Measurements from ENCODE around the gene TBC1D3B. TPM values are rescaled to one million over a fixed set of nuclear protein-coding genes. Genes with fewer than 3 reads are reported as not detected.

TBC1D3B gene
- total and polyA plus RNA-seq, 3 donors from 2014 or later = 10.8 to 23.0 (median 21.0) TPM

GRCh38 chr17:36120221-36120620 is 56.2 kb downstream of the TBC1D3B start:
- no peak overlapping the region for H3K27ac ChIP-seq
- DNase-seq = no peak
- H3K9me3 ChIP-seq = no peaks in the 10 kb centered on the region
- intact Hi-C loops (cut with DNase I; ENCODE audit: low total_unique reads) = no loop called here
- no peak for TF ChIP-seq POLR2A (IDR thresholded peaks at IDR 0.05)
- TF ChIP-seq, protein P1, sequence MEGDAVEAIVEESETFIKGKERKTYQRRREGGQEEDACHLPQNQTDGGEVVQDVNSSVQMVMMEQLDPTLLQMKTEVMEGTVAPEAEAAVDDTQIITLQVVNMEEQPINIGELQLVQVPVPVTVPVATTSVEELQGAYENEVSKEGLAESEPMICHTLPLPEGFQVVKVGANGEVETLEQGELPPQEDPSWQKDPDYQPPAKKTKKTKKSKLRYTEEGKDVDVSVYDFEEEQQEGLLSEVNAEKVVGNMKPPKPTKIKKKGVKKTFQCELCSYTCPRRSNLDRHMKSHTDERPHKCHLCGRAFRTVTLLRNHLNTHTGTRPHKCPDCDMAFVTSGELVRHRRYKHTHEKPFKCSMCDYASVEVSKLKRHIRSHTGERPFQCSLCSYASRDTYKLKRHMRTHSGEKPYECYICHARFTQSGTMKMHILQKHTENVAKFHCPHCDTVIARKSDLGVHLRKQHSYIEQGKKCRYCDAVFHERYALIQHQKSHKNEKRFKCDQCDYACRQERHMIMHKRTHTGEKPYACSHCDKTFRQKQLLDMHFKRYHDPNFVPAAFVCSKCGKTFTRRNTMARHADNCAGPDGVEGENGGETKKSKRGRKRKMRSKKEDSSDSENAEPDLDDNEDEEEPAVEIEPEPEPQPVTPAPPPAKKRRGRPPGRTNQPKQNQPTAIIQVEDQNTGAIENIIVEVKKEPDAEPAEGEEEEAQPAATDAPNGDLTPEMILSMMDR (IDR thresholded peaks at IDR 0.05) = no peak
- H3K4me3 ChIP-seq = no peak overlapping the region
- no peaks in the 10 kb centered on the region for H3K4me1 ChIP-seq
- no peaks in the 10 kb centered on the region for H3K27me3 ChIP-seq
- no peaks in the 10 kb centered on the region for H3K36me3 ChIP-seq (ENCODE audit: low read depth, missing control alignments)
- 73 to 76% methylated on average over 3 of the region's 3 CpGs for WGBS, 2 donors

DNA sequence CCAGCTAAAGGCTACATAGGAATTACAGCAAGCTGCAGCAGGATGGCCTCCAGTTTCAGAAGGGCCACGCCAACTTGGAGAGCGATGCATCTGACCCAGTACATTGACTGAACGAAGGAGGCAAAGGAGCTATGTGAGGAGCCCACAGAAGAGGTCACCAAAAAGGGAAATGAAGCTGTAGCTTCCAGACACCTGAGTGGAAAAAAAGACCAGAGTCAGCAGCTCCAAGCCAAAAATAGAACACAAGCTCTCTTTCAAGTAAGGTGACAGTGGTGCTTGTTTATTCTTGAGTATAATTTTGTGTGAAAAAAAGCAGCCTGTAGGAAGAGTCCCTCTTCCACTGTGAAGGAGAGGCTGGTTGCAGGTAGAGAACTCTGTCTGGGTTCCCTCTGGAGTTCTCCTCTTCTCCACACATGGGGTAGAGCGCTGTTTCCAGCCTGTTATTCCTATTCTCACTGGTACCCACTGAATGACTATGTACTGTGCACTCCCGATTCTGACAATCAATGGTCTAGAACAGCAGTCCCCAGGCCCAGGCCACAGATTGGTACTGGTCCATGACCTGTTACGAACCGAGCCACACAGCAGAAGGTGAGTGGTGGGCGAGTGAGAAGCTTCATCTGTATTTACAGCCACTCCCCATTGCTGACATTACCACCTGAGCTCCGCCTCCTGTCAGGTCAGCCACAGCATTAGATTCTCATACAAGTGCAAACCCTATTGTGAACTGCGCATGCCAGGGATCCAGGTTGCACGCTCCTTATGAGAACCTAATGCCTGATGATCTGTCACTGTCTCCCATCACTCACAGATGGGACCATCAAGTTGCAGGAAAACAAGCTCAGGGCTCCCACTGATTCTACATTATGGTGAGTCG is 57.7 kb downstream of the TBC1D3B start:
- H3K4me1 ChIP-seq = no peaks in the 10 kb centered on the region
- TF ChIP-seq, protein P1 (IDR thresholded peaks at IDR 0.05) = no peak
- no peak for TF ChIP-seq POLR2A (IDR thresholded peaks at IDR 0.05)
- H3K27ac ChIP-seq = no peak overlapping the region
- no peaks in the 10 kb centered on the region for H3K27me3 ChIP-seq
- no peak overlapping the region for H3K4me3 ChIP-seq
- DNase-seq = no peak
- H3K9me3 ChIP-seq = no peaks in the 10 kb centered on the region
- WGBS, 2 donors = 91 to 92% methylated on average over 12 of the region's 12 CpGs
- intact Hi-C loops (cut with DNase I; ENCODE audit: low total_unique reads) = loop anchor here (10.0 kb wide), 1 partner anchor 66 kb away; no protein-coding TSS in a partner anchor
- no peaks in the 10 kb centered on the region for H3K36me3 ChIP-seq (ENCODE audit: low read depth, missing control alignments)

DNA sequence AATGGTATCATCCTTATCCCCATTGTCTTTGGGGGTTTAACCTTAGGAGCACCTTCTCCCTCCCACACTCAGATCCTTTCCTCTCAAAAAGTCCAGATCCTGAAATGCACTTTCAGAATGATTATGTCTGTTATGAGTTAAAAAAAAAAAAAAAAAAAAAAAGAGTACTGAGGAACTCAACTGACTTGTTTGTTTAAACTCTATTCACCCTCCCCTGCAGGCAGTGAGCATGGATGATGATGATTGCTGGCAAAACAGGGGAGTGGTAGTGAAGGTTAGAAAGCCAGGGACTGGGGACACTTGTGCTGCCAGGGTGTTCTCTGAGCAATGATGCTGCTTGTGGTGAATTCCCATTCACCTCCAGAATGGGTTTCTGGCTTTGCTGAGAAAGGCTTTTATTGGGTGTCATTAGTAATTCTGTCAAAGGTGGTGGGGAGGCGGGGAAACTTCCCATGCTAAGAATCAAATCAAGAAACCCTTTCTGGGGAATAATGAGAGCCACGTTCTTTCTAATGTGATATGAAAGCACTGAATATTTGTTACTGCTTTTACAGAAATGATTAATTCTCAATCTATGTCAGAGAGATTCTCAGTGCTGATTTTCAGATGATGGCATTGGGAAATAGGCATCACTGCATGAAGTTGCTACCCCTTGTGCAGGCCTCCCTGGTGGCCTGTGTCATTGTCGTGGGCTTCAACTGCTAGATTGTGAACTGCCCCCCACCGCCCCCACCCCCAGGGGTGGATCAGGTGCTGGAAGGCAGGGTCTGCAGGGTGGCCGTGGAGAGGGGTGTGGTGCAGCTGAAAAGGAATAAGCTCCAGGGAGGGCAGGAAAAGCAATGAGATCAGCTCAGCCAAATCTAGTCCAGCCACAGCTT is 58.7 kb downstream of the TBC1D3B start:
- Histone ChIP-seq H3K4me1 (no peaks in the 10 kb centered on the region), H3K36me3 (ENCODE audit: low read depth, missing control alignments) (no peaks in the 10 kb centered on the region), H3K4me3 (no peak overlapping the region), H3K27ac (no peak overlapping the region), H3K27me3 (no peaks in the 10 kb centered on the region), H3K9me3 (no peaks in the 10 kb centered on the region)
- intact Hi-C loops (cut with DNase I; ENCODE audit: low total_unique reads) = loop anchor here (10.0 kb wide), 1 partner anchor 67 kb away; no protein-coding TSS in a partner anchor
- 32 to 38% methylated on average over 5 of the region's 5 CpGs for WGBS, 2 donors
- no peak for DNase-seq
- TF ChIP-seq POLR2A (IDR thresholded peaks at IDR 0.05) = no peak
- TF ChIP-seq, protein P1 (IDR thresholded peaks at IDR 0.05) = no peak

Other genes starting within 250 kb of the TBC1D3B start
- 10 to 100 TPM in 1 of 2 donors, 1 to 10 TPM in 1; 9.6 to 18.6 TPM for gene RDM1, start 245.9 kb downstream of the TBC1D3B start, total RNA-seq
- gene RDM1, start 245.9 kb downstream of the TBC1D3B start, polyA plus RNA-seq (ENCODE audit: insufficient read depth, low read depth, low replicate concordance) = 19.3 TPM
- gene LYZL6, start 232.9 kb downstream of the TBC1D3B start, total RNA-seq = 10 to 100 TPM; 22.9 to 38.7 TPM
- 82.6 TPM for gene LYZL6, start 232.9 kb downstream of the TBC1D3B start, polyA plus RNA-seq (ENCODE audit: insufficient read depth, low read depth, low replicate concordance)
- under 1 TPM in 1 of 2 donors, not detected in 1; 0.24 TPM for gene CCL16, start 195.1 kb downstream of the TBC1D3B start, total RNA-seq
- gene CCL16, start 195.1 kb downstream of the TBC1D3B start, polyA plus RNA-seq (ENCODE audit: insufficient read depth, low read depth, low replicate concordance) = not detected
- gene CCL14, start 189.9 kb downstream of the TBC1D3B start, total RNA-seq = 10 to 100 TPM; 11.4 to 12.3 TPM
- gene CCL14, start 189.9 kb downstream of the TBC1D3B start, polyA plus RNA-seq (ENCODE audit: insufficient read depth, low read depth, low replicate concordance) = 57.5 TPM
- under 1 TPM in 1 of 2 donors, not detected in 1; 0.87 TPM for gene CCL15, start 175.1 kb downstream of the TBC1D3B start, total RNA-seq
- gene CCL15, start 175.1 kb downstream of the TBC1D3B start, polyA plus RNA-seq (ENCODE audit: insufficient read depth, low read depth, low replicate concordance) = not detected
- 1 to 10 TPM in 1 of 2 donors, not detected in 1; 1.2 TPM for gene CCL23, start 158.7 kb downstream of the TBC1D3B start, total RNA-seq
- 1.3 TPM for gene CCL23, start 158.7 kb downstream of the TBC1D3B start, polyA plus RNA-seq (ENCODE audit: insufficient read depth, low read depth, low replicate concordance)
- gene CCL18, start 112.4 kb downstream of the TBC1D3B start, total RNA-seq = 1 to 10 TPM in 1 of 2 donors, under 1 TPM in 1; 0.99 to 3.0 TPM
- 6.8 TPM for gene CCL18, start 112.4 kb downstream of the TBC1D3B start, polyA plus RNA-seq (ENCODE audit: insufficient read depth, low read depth, low replicate concordance)
- gene CCL3, start 86.5 kb downstream of the TBC1D3B start, total RNA-seq = under 1 TPM in 1 of 2 donors, not detected in 1; 0.56 TPM
- gene CCL3, start 86.5 kb downstream of the TBC1D3B start, polyA plus RNA-seq (ENCODE audit: insufficient read depth, low read depth, low replicate concordance) = 6.2 TPM
- gene CCL4, start 72.8 kb downstream of the TBC1D3B start, total RNA-seq = 1 to 10 TPM in 1 of 2 donors, under 1 TPM in 1; 0.39 to 1.7 TPM
- gene CCL4, start 72.8 kb downstream of the TBC1D3B start, polyA plus RNA-seq (ENCODE audit: insufficient read depth, low read depth, low replicate concordance) = 9.9 TPM
- gene CCL3L1, start 20.1 kb upstream of the TBC1D3B start, total RNA-seq = not detected
- gene CCL3L1, start 20.1 kb upstream of the TBC1D3B start, polyA plus RNA-seq (ENCODE audit: insufficient read depth, low read depth, low replicate concordance) = 4.7 TPM
- gene CCL4L2, start 34.4 kb upstream of the TBC1D3B start, total RNA-seq = under 1 TPM in 1 of 2 donors, not detected in 1; 0.74 TPM
- 3.6 TPM for gene CCL4L2, start 34.4 kb upstream of the TBC1D3B start, polyA plus RNA-seq (ENCODE audit: insufficient read depth, low read depth, low replicate concordance)
- 1 to 10 TPM; 2.2 to 2.8 TPM for gene TBC1D3I, start 87.9 kb upstream of the TBC1D3B start, total RNA-seq
- 13.1 TPM for gene TBC1D3I, start 87.9 kb upstream of the TBC1D3B start, polyA plus RNA-seq (ENCODE audit: insufficient read depth, low read depth, low replicate concordance)
- gene TBC1D3G, start 147.2 kb upstream of the TBC1D3B start, total RNA-seq = 10 to 100 TPM in 1 of 2 donors, 1 to 10 TPM in 1; 6.3 to 14.6 TPM
- 34.2 TPM for gene TBC1D3G, start 147.2 kb upstream of the TBC1D3B start, polyA plus RNA-seq (ENCODE audit: insufficient read depth, low read depth, low replicate concordance)
- 1 to 10 TPM in 1 of 2 donors, not detected in 1; 6.8 TPM for gene TBC1D3H, start 211.8 kb upstream of the TBC1D3B start, total RNA-seq
- not detected for gene TBC1D3H, start 211.8 kb upstream of the TBC1D3B start, polyA plus RNA-seq (ENCODE audit: insufficient read depth, low read depth, low replicate concordance)

Measured in testis (tissue), 3 donors.